LNCaP clone FGC (cell line): ENCODE results near the gene CCNB3.
A peak's percentile ranks its signal among the peaks of the same experiment; 100 is the strongest.

Experiments
- DNase-seq: peaks from one replicate; pipeline ENCODE4 v3.0.0-alpha.2; 2011; ENCODE audit warnings: low read depth
- H3K4me3 ChIP-seq: 2 replicates; pipeline ENCODE4 v1.5.1; 2011; ENCODE audit warnings: mild to moderate bottlenecking, low read depth, low read length, control low read depth
- TF ChIP-seq, protein P1 (sequence below): IDR thresholded peaks from 2 replicates; pipeline ENCODE4 v1.5.1; 2012; ENCODE audit warnings: mild to moderate bottlenecking; ENCODE audit not compliant: control insufficient read depth, insufficient read depth; ENCODE audit errors: extremely low read depth

CCNB3 gene

GRCh38 chrX:50168241-50168687 lies 36.3 kb upstream of the CCNB3 start:
- TF ChIP-seq, protein P1, sequence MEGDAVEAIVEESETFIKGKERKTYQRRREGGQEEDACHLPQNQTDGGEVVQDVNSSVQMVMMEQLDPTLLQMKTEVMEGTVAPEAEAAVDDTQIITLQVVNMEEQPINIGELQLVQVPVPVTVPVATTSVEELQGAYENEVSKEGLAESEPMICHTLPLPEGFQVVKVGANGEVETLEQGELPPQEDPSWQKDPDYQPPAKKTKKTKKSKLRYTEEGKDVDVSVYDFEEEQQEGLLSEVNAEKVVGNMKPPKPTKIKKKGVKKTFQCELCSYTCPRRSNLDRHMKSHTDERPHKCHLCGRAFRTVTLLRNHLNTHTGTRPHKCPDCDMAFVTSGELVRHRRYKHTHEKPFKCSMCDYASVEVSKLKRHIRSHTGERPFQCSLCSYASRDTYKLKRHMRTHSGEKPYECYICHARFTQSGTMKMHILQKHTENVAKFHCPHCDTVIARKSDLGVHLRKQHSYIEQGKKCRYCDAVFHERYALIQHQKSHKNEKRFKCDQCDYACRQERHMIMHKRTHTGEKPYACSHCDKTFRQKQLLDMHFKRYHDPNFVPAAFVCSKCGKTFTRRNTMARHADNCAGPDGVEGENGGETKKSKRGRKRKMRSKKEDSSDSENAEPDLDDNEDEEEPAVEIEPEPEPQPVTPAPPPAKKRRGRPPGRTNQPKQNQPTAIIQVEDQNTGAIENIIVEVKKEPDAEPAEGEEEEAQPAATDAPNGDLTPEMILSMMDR = no peak
- DNase-seq = no peak
- H3K4me3 ChIP-seq = no peak overlapping the region

DNA sequence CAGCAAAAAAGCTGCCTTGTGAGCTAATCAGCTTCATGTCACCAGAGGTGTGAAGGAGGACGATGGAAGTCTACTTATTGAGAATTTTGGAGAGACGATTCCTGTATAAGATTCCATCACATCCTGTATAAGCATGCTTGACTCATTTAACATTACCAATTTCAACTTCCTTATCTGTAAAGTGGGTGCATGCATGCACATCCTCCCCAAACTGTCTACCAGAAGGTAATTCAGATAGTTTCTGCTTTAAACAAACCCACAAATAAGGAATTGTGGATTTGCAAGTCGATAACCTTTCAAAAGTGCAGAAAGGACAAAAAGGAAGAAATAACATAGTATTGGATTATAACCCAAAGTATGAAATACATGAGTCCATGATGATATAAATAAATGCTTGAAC lies 34.8 kb upstream of the CCNB3 start:
- DNase-seq = no peak
- no peak overlapping the region for H3K4me3 ChIP-seq
- TF ChIP-seq, protein P1 = no peak

GRCh38 chrX:50180073-50180940 lies 24.3 kb upstream of the CCNB3 start:
- no peak overlapping the region; the same call in 1 of the 2 replicates for H3K4me3 ChIP-seq
- TF ChIP-seq, protein P1 = no peak
- peak; percentile 30 for DNase-seq

- TF ChIP-seq, protein P1 = no peak
- DNase-seq = no peak
- H3K4me3 ChIP-seq = no peak overlapping the region
These were observed 20.7 kb upstream of the CCNB3 start for GRCh38 chrX:50183891-50184290.

GRCh38 chrX:50188859-50189600 lies 15.5 kb upstream of the CCNB3 start:
- no peak overlapping the region for H3K4me3 ChIP-seq
- TF ChIP-seq, protein P1 = no peak
- peak; percentile 1 for DNase-seq

DNA sequence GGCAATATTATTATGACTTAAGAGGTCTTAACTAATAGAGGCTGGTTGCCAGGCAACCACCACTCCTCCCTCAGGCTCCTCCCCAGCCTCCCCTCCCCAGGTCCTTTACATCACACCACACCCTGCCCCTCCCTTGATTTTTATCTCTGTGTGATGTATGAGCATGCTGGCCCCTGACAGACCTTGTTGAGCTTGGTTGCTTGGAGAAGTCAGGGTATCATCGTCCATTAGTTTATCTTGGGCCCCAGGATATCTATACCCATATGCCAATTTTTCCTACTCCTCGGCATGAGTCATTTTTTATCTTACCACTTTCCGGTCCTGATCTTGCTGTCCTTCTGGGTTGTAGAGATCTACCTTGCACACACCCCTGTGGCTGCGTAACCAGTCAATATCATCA lies 6.2 kb upstream of the CCNB3 start:
- TF ChIP-seq, protein P1 = no peak
- DNase-seq = no peak
- H3K4me3 ChIP-seq = no peak overlapping the region
